ENCODE results near the gene ZNF141.

GRCh38 chr4:337932-338758 is 531 bp downstream of the ZNF141 start:
- TF ChIP-seq CTCF (IDR thresholded peaks at IDR 0.05) (no peak), EP300 (IDR thresholded peaks at IDR 0.05) (no peak), POLR2A (IDR thresholded peaks at IDR 0.05) (no peak)
